Naive thymus-derived CD4-positive, alpha-beta T cell (primary cell): ENCODE data around the gene LIPK. TPM values are rescaled to one million over a fixed set of nuclear protein-coding genes. Genes with fewer than 3 reads are reported as not detected.
"Not testable (repeated sequence)": the region's sequence is repeated elsewhere in the genome, so short reads cannot be mapped to it uniquely, and the experiment has no call there.

Experiments used
- ATAC-seq: fragments of 150-1000 bp; cut with Tn5 transposase; 2 replicates; pipeline ENCODE4 v1.10.0; 2021; ENCODE audit warnings: mild to moderate bottlenecking, moderate library complexity
- CTCF ChIA-PET: fragments of 350-600 bp; sonication (Branson Sonifier 250); formaldehyde crosslinking; loops from one replicate; lab custom pipeline; 2021; ENCODE audit warnings: antibody characterized with exemption; lab: Charles Lee
- POLR2A ChIA-PET: fragments of 350-600 bp; sonication (Branson Sonifier 250); formaldehyde crosslinking; loops from one replicate; lab custom pipeline; 2021; ENCODE audit warnings: antibody characterized with exemption, inconsistent platforms; lab: Charles Lee
- DNase-seq, 9 donors: peaks; one replicate each; pipeline versions ENCODE4 v3.0.0 to v3.0.0-alpha.2; 2020 to 2022; ENCODE audit warnings: mixed read lengths in 1 of 9
- H3K27ac ChIP-seq: one replicate; pipeline ENCODE4 v1.7.0; 2013; ENCODE audit warnings: mild to moderate bottlenecking, low read depth, low read length, moderate library complexity
- H3K27me3 ChIP-seq, 2 donors: one replicate each; pipeline ENCODE4 v1.7.0; 2013; ENCODE audit warnings: low read length in 2 of 2, mild to moderate bottlenecking in 2 of 2, moderate library complexity in 2 of 2; ENCODE audit not compliant: control insufficient read depth in 2 of 2, insufficient read depth in 2 of 2
- H3K36me3 ChIP-seq, 3 experiments: 1 replicate in 2 of 3; 2 replicates in 1 of 3; pipeline ENCODE4 v1.7.0; 2013; ENCODE audit warnings: low read length in 3 of 3, mild to moderate bottlenecking in 3 of 3, moderate library complexity in 1 of 3; ENCODE audit not compliant: insufficient read depth in 3 of 3, control insufficient read depth in 2 of 3
- H3K4me1 ChIP-seq, 2 donors: one replicate each; pipeline ENCODE4 v1.7.0; 2013; ENCODE audit warnings: low read length in 2 of 2, mild to moderate bottlenecking in 2 of 2, moderate library complexity in 1 of 2; ENCODE audit not compliant: control insufficient read depth in 2 of 2, insufficient read depth in 2 of 2
- H3K4me3 ChIP-seq: 2 replicates; pipeline ENCODE4 v1.7.0; 2013; ENCODE audit warnings: mild to moderate bottlenecking, low read length
- H3K9me3 ChIP-seq, 3 experiments: 1 replicate in 2 of 3; 2 replicates in 1 of 3; pipeline ENCODE4 v1.7.0; 2013; ENCODE audit warnings: low read length in 3 of 3; ENCODE audit not compliant: control insufficient read depth in 2 of 3
- H3K27ac Mint-ChIP-seq, 9 donors: one replicate each; pipeline ENCODE4 v1.8.0; 2020 to 2022; ENCODE audit warnings: mixed read lengths in 9 of 9, mild to moderate bottlenecking in 8 of 9, moderate library complexity in 5 of 9, inconsistent platforms in 2 of 9
- H3K27me3 Mint-ChIP-seq, 5 donors: one replicate each; pipeline ENCODE4 v1.8.0; 2021 to 2022; ENCODE audit warnings: mixed read lengths in 5 of 5, mild to moderate bottlenecking in 1 of 5
- H3K36me3 Mint-ChIP-seq, 5 donors: one replicate each; pipeline ENCODE4 v1.8.0; 2020 to 2022; ENCODE audit warnings: mixed read lengths in 5 of 5, mild to moderate bottlenecking in 3 of 5, inconsistent platforms in 1 of 5
- H3K4me1 Mint-ChIP-seq, 7 donors: one replicate each; pipeline ENCODE4 v1.8.0; 2020 to 2022; ENCODE audit warnings: mixed read lengths in 7 of 7, mild to moderate bottlenecking in 3 of 7, inconsistent platforms in 1 of 7
- H3K4me3 Mint-ChIP-seq, 10 donors: one replicate each; pipeline ENCODE4 v1.8.0; 2020 to 2022; ENCODE audit warnings: mild to moderate bottlenecking in 10 of 10, mixed read lengths in 10 of 10, moderate library complexity in 6 of 10, inconsistent platforms in 2 of 10
- H3K9me3 Mint-ChIP-seq, 11 donors: one replicate each; pipeline ENCODE4 v1.8.0; 2020 to 2022; ENCODE audit warnings: mixed read lengths in 11 of 11, mild to moderate bottlenecking in 4 of 11, inconsistent platforms in 1 of 11, moderate library complexity in 1 of 11
- intact Hi-C, 2 donors: fragments of 100-400 bp; cut with micrococcal nuclease; formaldehyde crosslinking; loops; one replicate each; pipeline ENCODE4 v1.15.1; 2023
- polyA plus RNA-seq, 2 donors: library from polyadenylated mRNA; unstranded; fragments of 300-500 nt; fragmentation: Illumina TruSeq; gene quantifications; one replicate each; pipeline ENCODE4 v1.2.3, GENCODE V29; 2021
- total RNA-seq, 6 experiments: library from RNA in 5 of 6; stranded (reverse) in 5 of 6; gene quantifications; 1 replicate in 5 of 6; 2 replicates in 1 of 6; pipeline ENCODE4 v1.2.3 and lab custom pipeline; 2021 to 2026

The LIPK gene
- total and polyA plus RNA-seq, 7 experiments from 2014 or later = not detected

GRCh38 chr10:88663153-88663552, 42.9 kb upstream of the LIPK start:
- DNase-seq, H3K4me3 ChIP-seq, H3K4me1 Mint-ChIP-seq, H3K4me1 ChIP-seq, CTCF ChIA-PET, H3K36me3 Mint-ChIP-seq, POLR2A ChIA-PET, H3K4me3 Mint-ChIP-seq, ATAC-seq, H3K9me3 Mint-ChIP-seq, H3K27ac ChIP-seq, H3K27me3 ChIP-seq, H3K36me3 ChIP-seq, H3K9me3 ChIP-seq, intact Hi-C loops: not testable (repeated sequence)
- H3K27me3 Mint-ChIP-seq = peaks cover 0 to 16% (median 3%) of the 10 kb centered on the region in 5 donors
- H3K27ac Mint-ChIP-seq = peak overlapping the region in 1 of 9 donors; percentile 47

- ATAC-seq = no peak
- DNase-seq = no peak
- no peaks in the 10 kb centered on the region for H3K36me3 ChIP-seq
- Mint-ChIP-seq H3K9me3 (peaks cover 0 to 4% (median 0%) of the 10 kb centered on the region in 11 donors), H3K4me3 (no peak within 1 kb of the TSS), H3K27ac (peak within 1 kb of the TSS in 1 of 9 donors; percentile 47), H3K36me3 (no peaks in the 10 kb centered on the region), H3K4me1 (no peaks in the 10 kb centered on the region), H3K27me3 (peaks cover 0 to 17% (median 3%) of the 10 kb centered on the region in 5 donors)
- no peak within 1 kb of the TSS for H3K4me3 ChIP-seq
- no peak within 1 kb of the TSS for H3K27ac ChIP-seq
- intact Hi-C loops = no loop called here
- ChIA-PET CTCF (no interaction called here), POLR2A (no interaction called here)
- H3K9me3 ChIP-seq = no peaks in the 10 kb centered on the region
- no peaks in the 10 kb centered on the region for H3K27me3 ChIP-seq
- H3K4me1 ChIP-seq = no peaks in the 10 kb centered on the region
Observed at GRCh38 chr10:88664142-88664541, 41.9 kb upstream of the LIPK start, which contains the start of gene LIPF. LIPF (plus strand) TSS chr10:88664442; CDS start chr10:88667298, 2,856 bp downstream.

DNA sequence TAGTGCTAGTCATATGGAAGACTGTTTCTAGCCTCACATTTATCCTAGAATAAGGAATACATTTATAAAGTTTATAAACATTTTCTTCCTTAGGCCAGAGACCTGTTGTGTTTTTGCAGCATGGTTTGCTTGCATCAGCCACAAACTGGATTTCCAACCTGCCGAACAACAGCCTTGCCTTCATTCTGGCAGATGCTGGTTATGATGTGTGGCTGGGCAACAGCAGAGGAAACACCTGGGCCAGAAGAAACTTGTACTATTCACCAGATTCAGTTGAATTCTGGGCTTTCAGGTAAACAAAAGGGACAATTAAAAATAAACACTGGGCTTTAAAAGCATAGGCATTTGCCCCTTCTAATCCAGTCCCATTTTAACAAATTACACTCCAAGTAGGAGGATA, 37.6 kb upstream of the LIPK start:
- no peak overlapping the region for H3K4me3 Mint-ChIP-seq
- H3K27ac Mint-ChIP-seq = no peak overlapping the region
- peaks cover 0 to 5% (median 0%) of the 10 kb centered on the region in 7 donors for H3K4me1 Mint-ChIP-seq
- Histone ChIP-seq H3K36me3 (no peaks in the 10 kb centered on the region), H3K27me3 (no peaks in the 10 kb centered on the region), H3K27ac (no peak overlapping the region), H3K4me1 (no peaks in the 10 kb centered on the region), H3K9me3 (no peaks in the 10 kb centered on the region), H3K4me3 (no peak overlapping the region)
- no peaks in the 10 kb centered on the region for H3K9me3 Mint-ChIP-seq
- ATAC-seq = no peak
- CTCF ChIA-PET = no interaction called here
- POLR2A ChIA-PET = no interaction called here
- H3K27me3 Mint-ChIP-seq = peaks cover 0 to 10% (median 0%) of the 10 kb centered on the region in 5 donors
- intact Hi-C loops = no loop called here
- H3K36me3 Mint-ChIP-seq = no peaks in the 10 kb centered on the region
- no peak for DNase-seq

- Mint-ChIP-seq H3K4me3 (no peak overlapping the region), H3K9me3 (no peaks in the 10 kb centered on the region), H3K4me1 (peaks cover 0 to 5% (median 0%) of the 10 kb centered on the region in 7 donors), H3K27me3 (peaks cover 0 to 13% (median 0%) of the 10 kb centered on the region in 5 donors), H3K27ac (no peak overlapping the region), H3K36me3 (no peaks in the 10 kb centered on the region)
- Histone ChIP-seq H3K27me3 (no peaks in the 10 kb centered on the region), H3K4me1 (no peaks in the 10 kb centered on the region), H3K9me3 (no peaks in the 10 kb centered on the region), H3K27ac (no peak overlapping the region), H3K4me3 (no peak overlapping the region), H3K36me3 (no peaks in the 10 kb centered on the region)
- no peak for ATAC-seq
- intact Hi-C loops = no loop called here
- DNase-seq = no peak
- POLR2A ChIA-PET = no interaction called here
- CTCF ChIA-PET = no interaction called here
Observed at GRCh38 chr10:88670497-88670896, 35.6 kb upstream of the LIPK start.

GRCh38 chr10:88672041-88672440, 34.0 kb upstream of the LIPK start:
- no peak for ATAC-seq
- H3K9me3 Mint-ChIP-seq = no peaks in the 10 kb centered on the region
- no peaks in the 10 kb centered on the region for H3K4me1 ChIP-seq
- no peak overlapping the region for H3K27ac Mint-ChIP-seq
- no peak overlapping the region for H3K4me3 ChIP-seq
- H3K27ac ChIP-seq = no peak overlapping the region
- POLR2A ChIA-PET = no interaction called here
- H3K4me1 Mint-ChIP-seq = peaks cover 0 to 5% (median 0%) of the 10 kb centered on the region in 7 donors
- no peak overlapping the region for H3K4me3 Mint-ChIP-seq
- H3K36me3 Mint-ChIP-seq = no peaks in the 10 kb centered on the region
- H3K36me3 ChIP-seq = no peaks in the 10 kb centered on the region
- no peaks in the 10 kb centered on the region for H3K9me3 ChIP-seq
- no peaks in the 10 kb centered on the region for H3K27me3 ChIP-seq
- H3K27me3 Mint-ChIP-seq = peaks cover 0 to 15% (median 0%) of the 10 kb centered on the region in 5 donors
- CTCF ChIA-PET = no interaction called here
- intact Hi-C loops = no loop called here
- DNase-seq = no peak

- Mint-ChIP-seq H3K36me3 (no peaks in the 10 kb centered on the region), H3K4me3 (no peak overlapping the region), H3K27ac (no peak overlapping the region), H3K4me1 (no peaks in the 10 kb centered on the region), H3K9me3 (no peaks in the 10 kb centered on the region), H3K27me3 (peaks cover 0 to 20% (median 0%) of the 10 kb centered on the region in 5 donors)
- H3K36me3 ChIP-seq = no peaks in the 10 kb centered on the region
- CTCF ChIA-PET = interaction anchor here (1.7 kb wide), 1 partner anchor 12 kb away, joined by 6 read pairs; no protein-coding TSS in a partner anchor
- no peaks in the 10 kb centered on the region for H3K4me1 ChIP-seq
- no peak overlapping the region for H3K4me3 ChIP-seq
- no peaks in the 10 kb centered on the region for H3K27me3 ChIP-seq
- no peaks in the 10 kb centered on the region for H3K9me3 ChIP-seq
- no peak overlapping the region for H3K27ac ChIP-seq
- POLR2A ChIA-PET = no interaction called here
- DNase-seq (no peak), ATAC-seq (no peak)
- intact Hi-C loops = no loop called here
Observed at GRCh38 chr10:88676283-88677060, 29.6 kb upstream of the LIPK start.

GRCh38 chr10:88680958-88681357, 25.1 kb upstream of the LIPK start:
- ChIA-PET POLR2A (no interaction called here), CTCF (no interaction called here)
- Histone ChIP-seq H3K4me3 (no peak overlapping the region), H3K27me3 (no peaks in the 10 kb centered on the region), H3K4me1 (no peaks in the 10 kb centered on the region), H3K9me3 (no peaks in the 10 kb centered on the region), H3K27ac (no peak overlapping the region), H3K36me3 (no peaks in the 10 kb centered on the region)
- no peak for DNase-seq
- ATAC-seq = no peak
- no peaks in the 10 kb centered on the region for H3K9me3 Mint-ChIP-seq
- H3K27me3 Mint-ChIP-seq = peaks cover 9 to 25% (median 12%) of the 10 kb centered on the region in 5 donors
- no peak overlapping the region for H3K27ac Mint-ChIP-seq
- no peaks in the 10 kb centered on the region for H3K36me3 Mint-ChIP-seq
- no peak overlapping the region for H3K4me3 Mint-ChIP-seq
- intact Hi-C loops = loop anchor here in 1 of 2 donors (10.0 kb wide), 1 partner anchor 184 kb away; no protein-coding TSS in a partner anchor
- H3K4me1 Mint-ChIP-seq = no peaks in the 10 kb centered on the region
